SK-N-SH treated with all-trans-retinoic acid at 6 μM for 48 hours (cell line): ENCODE measurements around the gene JOSD1.

Experiments
- ATAC-seq: fragments of 200-7000 bp; cut with Tn5 transposase; 3 replicates; pipeline ENCODE4 v1.9.1; 2020; ENCODE audit warnings: mild to moderate bottlenecking, moderate library complexity
- ARNTL ChIP-seq: fragments of 450-650 bp; formaldehyde crosslinking; IDR thresholded peaks from 2 replicates; pipeline ENCODE4 v1.5.0; 2020; ENCODE audit warnings: low read depth, mild to moderate bottlenecking, moderate library complexity, borderline replicate concordance
- BACH2 ChIP-seq: fragments of 250-450 bp; sonication (Bioruptor Pico); IDR thresholded peaks from 2 replicates; pipeline ENCODE4 v1.9.0; 2021; ENCODE audit warnings: mild to moderate bottlenecking, borderline replicate concordance
- CREB5 ChIP-seq: fragments of 250-450 bp; sonication (Bioruptor Pico); IDR thresholded peaks from 2 replicates; pipeline ENCODE4 v1.5.1; 2020; ENCODE audit warnings: low read depth, mild to moderate bottlenecking, moderate library complexity
- CSDC2 ChIP-seq: fragments of 250-450 bp; sonication (Bioruptor Pico); IDR thresholded peaks from 2 replicates; pipeline ENCODE4 v1.5.0; 2020; ENCODE audit warnings: mild to moderate bottlenecking, moderate library complexity
- CSRNP3 ChIP-seq: fragments of 250-450 bp; sonication (Bioruptor Pico); IDR thresholded peaks from 2 replicates; pipeline ENCODE4 v1.5.1; 2021; ENCODE audit warnings: mild to moderate bottlenecking, moderate library complexity
- GLIS3 ChIP-seq: fragments of 250-450 bp; sonication (Bioruptor Pico); IDR thresholded peaks from 2 replicates; pipeline ENCODE4 v1.5.0; 2020; ENCODE audit warnings: mild to moderate bottlenecking, moderate library complexity
- OSR1 ChIP-seq: fragments of 250-450 bp; sonication (Bioruptor Pico); IDR thresholded peaks from 2 replicates; pipeline ENCODE4 v1.8.0; 2022; ENCODE audit warnings: moderate library complexity, mild to moderate bottlenecking, inconsistent platforms
- PATZ1 ChIP-seq: fragments of 250-450 bp; sonication (Bioruptor Pico); IDR thresholded peaks from 2 replicates; pipeline ENCODE4 v1.8.0; 2020; ENCODE audit warnings: mild to moderate bottlenecking, moderate library complexity, borderline replicate concordance
- PPARA ChIP-seq: fragments of 250-450 bp; sonication (Bioruptor Pico); IDR thresholded peaks from 2 replicates; pipeline ENCODE4 v1.5.0; 2020; ENCODE audit warnings: mild to moderate bottlenecking, borderline replicate concordance
- SNAI2 ChIP-seq: fragments of 250-450 bp; sonication (Bioruptor Pico); IDR thresholded peaks from 2 replicates; pipeline ENCODE4 v1.5.0; 2020; ENCODE audit warnings: mild to moderate bottlenecking, moderate library complexity
- TCF4 ChIP-seq: fragments of 250-450 bp; sonication (Bioruptor Pico); IDR thresholded peaks from 2 replicates; pipeline ENCODE4 v1.8.0; 2021; ENCODE audit warnings: mild to moderate bottlenecking, moderate library complexity, borderline replicate concordance
- TOX ChIP-seq: fragments of 250-450 bp; sonication (Bioruptor Pico); IDR thresholded peaks from 2 replicates; pipeline ENCODE4 v1.8.0; 2021; ENCODE audit warnings: mild to moderate bottlenecking, moderate library complexity, borderline replicate concordance
- TSHZ2 ChIP-seq: fragments of 250-450 bp; sonication (Bioruptor Pico); IDR thresholded peaks from 2 replicates; pipeline ENCODE4 v1.5.0; 2020; ENCODE audit warnings: mild to moderate bottlenecking, moderate library complexity
- ZC3H10 ChIP-seq: fragments of 250-450 bp; sonication (Bioruptor Pico); IDR thresholded peaks from 2 replicates; pipeline ENCODE4 v1.5.1; 2021; ENCODE audit warnings: mild to moderate bottlenecking, moderate library complexity
- ZFP3 ChIP-seq: fragments of 250-450 bp; sonication (Bioruptor Pico); IDR thresholded peaks from 2 replicates; pipeline ENCODE4 v1.5.0; 2020; ENCODE audit warnings: mild to moderate bottlenecking, moderate library complexity
- ZFP30 ChIP-seq: fragments of 450-650 bp; formaldehyde crosslinking; IDR thresholded peaks from 2 replicates; pipeline ENCODE4 v1.5.0; 2022; ENCODE audit warnings: mild to moderate bottlenecking, moderate library complexity
- ZNF70 ChIP-seq: fragments of 450-650 bp; formaldehyde crosslinking; IDR thresholded peaks from 2 replicates; pipeline ENCODE4 v1.5.0; 2020; ENCODE audit warnings: mild to moderate bottlenecking, moderate library complexity
- ZNF8 ChIP-seq: fragments of 450-650 bp; formaldehyde crosslinking; IDR thresholded peaks from 2 replicates; pipeline ENCODE4 v1.5.0; 2020; ENCODE audit warnings: mild to moderate bottlenecking, moderate library complexity

JOSD1 gene

GRCh38 chr22:38681582-38682335 lies 19.0 kb downstream of the JOSD1 start, which contains the start of gene TOMM22:
Gene TOMM22 (plus strand): TSS chr22:38681957. CDS start chr22:38681979, 22 bp downstream.
- TF ChIP-seq OSR1 (CRISPR knock-in tag) (no peak), TSHZ2 (CRISPR knock-in tag) (no peak), PATZ1 (CRISPR knock-in tag) (no peak), TOX (CRISPR knock-in tag) (no peak), ZFP3 (CRISPR knock-in tag) (no peak)
- peak; percentile 100 for ATAC-seq

- no peak for TF ChIP-seq ZNF8 (CRISPR knock-in tag)
- ATAC-seq, result no peak
Observed at GRCh38 chr22:38675833-38676232, 24.9 kb downstream of the JOSD1 start.

- TF ChIP-seq ZC3H10 (CRISPR knock-in tag) (no peak), ZFP30 (CRISPR knock-in tag) (no peak), ZNF70 (no peak), TSHZ2 (CRISPR knock-in tag) (no peak), BACH2 (CRISPR knock-in tag) (no peak), CSRNP3 (CRISPR knock-in tag) (no peak), SNAI2 (CRISPR knock-in tag) (no peak), TCF4 (CRISPR knock-in tag) (no peak), TOX (CRISPR knock-in tag) (no peak), CSDC2 (no peak), PPARA (no peak), OSR1 (CRISPR knock-in tag) (no peak), GLIS3 (no peak), CREB5 (CRISPR knock-in tag) (no peak), ARNTL (no peak)
- ATAC-seq, result no peak
Observed at GRCh38 chr22:38674888-38675287, 25.9 kb downstream of the JOSD1 start.
